Neuronal stem cell (in vitro differentiated cells): Measurements from ENCODE around the gene KREMEN1.
A peak's percentile ranks its signal among the peaks of the same experiment; 100 is the strongest.

ENCODE experiments used
- DNase-seq: peaks from one replicate; pipeline ENCODE4 v3.0.0-alpha.2; 2013; ENCODE audit warnings: low spot score
- H2AFZ ChIP-seq: one replicate; pipeline ENCODE4 v1.6.1; 2013; ENCODE audit warnings: mild to moderate bottlenecking, low read length, inconsistent platforms
- H2AK5ac ChIP-seq: 2 replicates; pipeline ENCODE4 v1.6.1; 2013; ENCODE audit warnings: low read depth, mild to moderate bottlenecking, inconsistent platforms, low read length, moderate library complexity, mixed read lengths
- H2BK120ac ChIP-seq: 2 replicates; pipeline ENCODE4 v1.6.1; 2013; ENCODE audit warnings: low read depth, mild to moderate bottlenecking, inconsistent platforms, low read length, moderate library complexity, mixed read lengths
- H2BK12ac ChIP-seq: one replicate; pipeline ENCODE4 v1.6.1; 2013; ENCODE audit warnings: low read length, inconsistent platforms
- H2BK15ac ChIP-seq: 2 replicates; pipeline ENCODE4 v1.6.1; 2013; ENCODE audit warnings: mild to moderate bottlenecking, low read length, inconsistent platforms, mixed read lengths
- H2BK5ac ChIP-seq: one replicate; pipeline ENCODE4 v1.6.1; 2013; ENCODE audit warnings: inconsistent platforms, mild to moderate bottlenecking, low read length, moderate library complexity
- H3K14ac ChIP-seq: one replicate; pipeline ENCODE4 v1.6.1; 2013; ENCODE audit warnings: low read length, inconsistent platforms
- H3K18ac ChIP-seq: 2 replicates; pipeline ENCODE4 v1.6.1; 2013; ENCODE audit warnings: low read length, inconsistent platforms
- H3K23ac ChIP-seq: 2 replicates; pipeline ENCODE4 v1.6.1; 2013; ENCODE audit warnings: low read depth, mild to moderate bottlenecking, mixed read lengths, low read length, inconsistent platforms; ENCODE audit not compliant: poor library complexity
- H3K27ac ChIP-seq: replicated peaks from 3 replicates; pipeline ENCODE4 v1.5.1; 2013; ENCODE audit warnings: low read length, inconsistent platforms
- H3K27me3 ChIP-seq, 3 experiments: 2 replicates each; pipeline ENCODE4 v1.6.1; 2013; ENCODE audit warnings: low read length in 3 of 3, mild to moderate bottlenecking in 2 of 3, inconsistent platforms in 1 of 3, low read depth in 1 of 3, mixed read lengths in 1 of 3, moderate library complexity in 1 of 3; ENCODE audit not compliant: control insufficient read depth in 3 of 3, insufficient read depth in 3 of 3
- H3K36me3 ChIP-seq, 2 donors: replicated peaks in 1 of 2; 2 replicates each; pipeline ENCODE4 v1.6.1; 2013; ENCODE audit warnings: low read length in 2 of 2; ENCODE audit not compliant: control insufficient read depth in 2 of 2, insufficient read depth in 2 of 2
- H3K4ac ChIP-seq: 2 replicates; pipeline ENCODE4 v1.6.1; 2013; ENCODE audit warnings: inconsistent platforms, mild to moderate bottlenecking, low read length, moderate library complexity
- H3K4me1 ChIP-seq, 2 donors: 1 replicate in 1 of 2; 2 replicates in 1 of 2; pipeline ENCODE4 v1.6.1; 2013; ENCODE audit warnings: low read length in 2 of 2, low read depth in 1 of 2; ENCODE audit not compliant: control insufficient read depth in 2 of 2, insufficient read depth in 1 of 2
- H3K4me2 ChIP-seq: one replicate; pipeline ENCODE4 v1.6.1; 2013; ENCODE audit warnings: mild to moderate bottlenecking, low read length, inconsistent platforms; ENCODE audit not compliant: insufficient read depth, poor library complexity, severe bottlenecking
- H3K4me3 ChIP-seq, 2 donors: 2 replicates each; pipeline ENCODE4 v1.5.1; 2013; ENCODE audit warnings: low read length in 2 of 2, mild to moderate bottlenecking in 2 of 2, inconsistent platforms in 1 of 2, moderate library complexity in 1 of 2
- H3K79me1 ChIP-seq: one replicate; pipeline ENCODE4 v1.6.1; 2013; ENCODE audit warnings: low read depth, mild to moderate bottlenecking, inconsistent platforms, low read length, moderate library complexity
- H3K9ac ChIP-seq: one replicate; pipeline ENCODE4 v1.6.1; 2013; ENCODE audit warnings: mild to moderate bottlenecking, low read depth, low read length, inconsistent platforms; ENCODE audit not compliant: poor library complexity
- H3K9me3 ChIP-seq, 2 donors: replicated peaks in 1 of 2; 2 replicates each; pipeline versions ENCODE3 to v1.6.1; 2013; ENCODE audit warnings: low read length in 2 of 2, mild to moderate bottlenecking in 2 of 2, inconsistent platforms in 1 of 2, low read depth in 1 of 2, mixed read lengths in 1 of 2, moderate library complexity in 1 of 2; ENCODE audit not compliant: control insufficient read depth in 2 of 2, insufficient read depth in 1 of 2
- H4K8ac ChIP-seq: one replicate; pipeline ENCODE4 v1.6.1; 2013; ENCODE audit warnings: low read depth, mild to moderate bottlenecking, inconsistent platforms, low read length, moderate library complexity
- H4K91ac ChIP-seq: one replicate; pipeline ENCODE4 v1.6.1; 2013; ENCODE audit warnings: low read length, low read depth, mild to moderate bottlenecking, inconsistent platforms; ENCODE audit not compliant: poor library complexity
- WGBS, 2 donors: extraction: QIAGEN DNeasy Blood & Tissue Kit; methylation state at CpG; one replicate each; pipeline ENCODE4 v1.1.7; 2013; ENCODE audit warnings: missing lambda C conversion rate in 2 of 2, mixed read lengths in 1 of 2; ENCODE audit not compliant: insufficient read length in 2 of 2, insufficient replicate concordance in 1 of 2; ENCODE audit errors: extremely low coverage in 2 of 2; 5-methylcytosine and 5-hydroxymethylcytosine counted together

Gene KREMEN1

DNA sequence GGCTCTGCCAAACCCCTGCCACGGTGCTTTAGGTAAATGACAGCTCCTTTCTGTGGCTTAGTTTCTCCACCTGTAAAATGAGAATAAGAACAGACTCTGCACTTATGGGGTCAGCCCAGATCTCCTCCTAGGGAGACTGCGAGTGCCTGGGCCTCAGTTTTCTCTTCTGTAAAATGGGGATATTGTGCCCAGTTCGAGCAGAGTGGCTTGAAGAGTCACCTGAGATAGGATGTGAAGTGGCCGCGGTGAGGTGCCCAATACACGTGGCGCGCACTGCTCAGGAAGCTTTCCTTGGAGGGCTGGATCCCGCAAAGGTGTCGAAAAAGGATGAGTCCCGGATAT lies 132.4 kb downstream of the KREMEN1 start:
- Histone ChIP-seq H2AK5ac (no peak overlapping the region), H4K91ac (no peak overlapping the region), H3K9me3 (no peaks in the 10 kb centered on the region), H3K36me3 (peaks cover 0 to 4% of the 10 kb centered on the region in 2 donors), H3K23ac (no peak overlapping the region), H2BK15ac (no peak overlapping the region), H3K79me1 (no peaks in the 10 kb centered on the region), H3K4ac (no peak overlapping the region), H2BK5ac (no peak overlapping the region), H3K4me1 (peaks cover 21 to 49% of the 10 kb centered on the region in 2 donors), H3K14ac (no peak overlapping the region), H3K4me3 (peak overlapping the region; percentile 62 to 65), H2AFZ (peak overlapping the region; percentile 70), H2BK120ac (no peak overlapping the region), H3K18ac (peak overlapping the region; percentile 1), H3K27ac (no peak overlapping the region), H3K9ac (no peak overlapping the region), H3K4me2 (peak overlapping the region; percentile 60), H3K27me3 (peaks cover 0 to 4% (median 0%) of the 10 kb centered on the region in 3 experiments), H4K8ac (no peak overlapping the region), H2BK12ac (no peak overlapping the region)
- DNase-seq = no peak
- no CpG with 5 or more reads among the region's 11 CpGs for WGBS, 2 donors

DNA sequence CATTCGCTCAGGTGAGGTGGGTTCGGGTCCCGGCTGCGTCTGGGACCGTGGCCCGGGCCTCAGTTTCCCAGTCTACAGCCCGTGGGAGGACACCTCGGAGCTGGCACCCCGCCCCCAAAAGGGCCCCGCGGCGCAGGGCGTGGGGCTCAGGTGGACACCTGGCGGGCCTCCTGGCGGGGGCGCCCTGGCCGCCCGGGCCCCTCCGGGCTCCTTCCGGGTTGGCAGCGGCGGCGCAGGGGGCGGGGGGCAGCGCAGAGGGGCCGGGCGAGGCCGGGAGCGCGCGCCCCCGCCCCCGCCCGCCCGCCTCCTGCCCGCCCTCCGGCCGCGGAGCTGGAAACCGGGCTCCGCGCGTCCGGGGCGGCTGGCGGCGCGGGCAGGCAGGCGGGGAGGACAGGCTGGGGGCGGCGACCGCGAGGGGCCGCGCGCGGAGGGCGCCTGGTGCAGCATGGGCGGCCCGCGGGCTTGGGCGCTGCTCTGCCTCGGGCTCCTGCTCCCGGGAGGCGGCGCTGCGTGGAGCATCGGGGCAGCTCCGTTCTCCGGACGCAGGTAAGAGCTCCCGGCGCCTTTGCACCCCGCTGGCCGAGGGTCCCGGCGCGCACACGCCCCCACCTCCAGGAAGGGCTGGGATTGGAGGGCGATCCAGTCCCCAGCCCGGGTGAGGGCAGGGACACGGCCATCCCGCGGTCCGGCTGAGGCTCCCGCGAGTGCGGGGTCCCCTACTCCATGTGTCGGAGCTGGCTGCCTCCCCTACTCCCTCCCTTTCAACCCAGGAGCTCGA lies 132.9 kb downstream of the KREMEN1 start, which contains the start of gene EMID1:
Gene EMID1 (plus strand): TSS at position 303 of the 778 bp plus-strand sequence. CDS start 143 bp downstream, at position 446.
- DNase-seq = peak; percentile 46
- no peak within 1 kb of the TSS for H3K4ac ChIP-seq
- peaks cover under 1 to 4% of the 10 kb centered on the region in 2 donors for H3K36me3 ChIP-seq
- H3K9ac ChIP-seq = peak within 1 kb of the TSS; percentile 93
- H3K27ac ChIP-seq = peak within 1 kb of the TSS; percentile 60
- no peak within 1 kb of the TSS for H4K8ac ChIP-seq
- peak within 1 kb of the TSS; percentile 20 for H2AK5ac ChIP-seq
- peak within 1 kb of the TSS; percentile 34 for H2BK12ac ChIP-seq
- H3K18ac ChIP-seq = peak within 1 kb of the TSS; percentile 94
- peak within 1 kb of the TSS; percentile 46 for H3K23ac ChIP-seq
- peak within 1 kb of the TSS; percentile 62 to 91 for H3K4me3 ChIP-seq
- peak within 1 kb of the TSS; percentile 88 for H3K4me2 ChIP-seq
- peak within 1 kb of the TSS; percentile 50 for H2BK120ac ChIP-seq
- peak within 1 kb of the TSS; percentile 35 for H2BK5ac ChIP-seq
- peak within 1 kb of the TSS; percentile 75 for H2AFZ ChIP-seq
- H3K79me1 ChIP-seq = peaks cover 2% of the 10 kb centered on the region
- peaks cover 22 to 49% of the 10 kb centered on the region in 2 donors for H3K4me1 ChIP-seq
- peaks cover 0 to 4% (median 0%) of the 10 kb centered on the region in 3 experiments for H3K27me3 ChIP-seq
- H2BK15ac ChIP-seq = peak within 1 kb of the TSS; percentile 68
- WGBS, 2 donors = no CpG with 5 or more reads among the region's 90 CpGs
- H3K9me3 ChIP-seq = no peaks in the 10 kb centered on the region
- no peak within 1 kb of the TSS for H4K91ac ChIP-seq
- H3K14ac ChIP-seq = peak within 1 kb of the TSS; percentile 31

DNA sequence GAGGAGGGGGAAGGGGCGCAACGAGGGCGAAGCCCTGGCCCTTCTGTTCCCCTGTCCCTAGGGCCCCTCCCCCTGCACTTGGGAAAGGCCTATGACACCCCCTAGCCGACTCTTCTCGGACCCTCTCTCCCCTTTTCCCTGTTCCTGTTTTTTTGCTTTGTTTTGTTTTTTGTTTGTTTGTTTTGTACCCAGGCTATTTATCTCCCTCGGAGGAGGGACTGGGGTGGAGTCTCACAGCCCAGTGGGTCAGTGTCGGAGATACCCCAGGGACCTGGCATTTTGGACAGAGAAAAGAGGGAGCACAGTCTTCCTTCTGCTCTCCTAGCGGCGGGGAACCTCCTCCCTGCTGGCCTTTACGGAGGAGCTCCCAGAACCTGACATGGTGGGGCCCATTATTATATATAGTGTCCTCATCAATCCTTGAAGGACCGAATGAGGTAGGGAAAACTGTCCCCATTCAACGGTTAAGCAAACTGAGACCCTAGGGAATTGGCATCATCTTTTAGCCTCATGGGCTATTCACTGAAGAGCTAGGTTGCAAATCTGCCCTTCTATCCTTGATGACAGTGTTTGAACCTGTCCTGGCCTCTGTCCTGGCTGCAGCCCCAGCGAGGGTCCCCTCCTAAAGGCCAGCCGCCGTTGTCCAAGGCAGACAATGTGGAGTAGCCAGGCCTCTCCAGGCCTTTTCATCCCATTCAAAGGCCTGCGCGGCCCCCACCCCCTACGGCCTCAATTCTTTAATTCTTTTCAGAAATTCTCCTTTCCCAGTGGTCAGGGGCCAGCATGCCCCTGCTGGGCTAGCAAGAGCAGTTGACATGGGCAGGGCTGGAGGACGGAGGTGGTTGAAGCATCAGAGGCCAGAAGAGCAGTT lies 133.8 kb downstream of the KREMEN1 start:
- no peak overlapping the region for H2BK12ac ChIP-seq
- peak overlapping the region; percentile 75 for H2AFZ ChIP-seq
- peak overlapping the region; percentile 60 for H3K27ac ChIP-seq
- peaks cover 0 to 7% (median 0%) of the 10 kb centered on the region in 3 experiments for H3K27me3 ChIP-seq
- H3K14ac ChIP-seq = peak overlapping the region; percentile 31
- peaks cover 28 to 54% of the 10 kb centered on the region in 2 donors for H3K4me1 ChIP-seq
- H2BK120ac ChIP-seq = peak overlapping the region; percentile 50
- H3K9ac ChIP-seq = peak overlapping the region; percentile 93
- no CpG with 5 or more reads among the region's 19 CpGs for WGBS, 2 donors
- peaks cover 5% of the 10 kb centered on the region for H3K79me1 ChIP-seq
- H4K91ac ChIP-seq = no peak overlapping the region
- H2BK5ac ChIP-seq = peak overlapping the region; percentile 35
- H3K9me3 ChIP-seq = peaks cover 0 to 3% of the 10 kb centered on the region in 2 donors
- peak overlapping the region; percentile 68 for H2BK15ac ChIP-seq
- H3K23ac ChIP-seq = peak overlapping the region; percentile 46
- H3K4me2 ChIP-seq = peak overlapping the region; percentile 88
- no peak overlapping the region for H3K4ac ChIP-seq
- peak overlapping the region; percentile 94 for H3K18ac ChIP-seq
- peak overlapping the region; percentile 62 to 91 for H3K4me3 ChIP-seq
- peak; percentile 63 for DNase-seq
- peaks cover 2 to 7% of the 10 kb centered on the region in 2 donors for H3K36me3 ChIP-seq
- no peak overlapping the region for H4K8ac ChIP-seq
- H2AK5ac ChIP-seq = peak overlapping the region; percentile 20
